Measurements from ENCODE around the gene ZCWPW1. TPM values are rescaled to one million over a fixed set of nuclear protein-coding genes. Genes with fewer than 3 reads are reported as not detected.
"Not testable (repeated sequence)": the region's sequence is repeated elsewhere in the genome, so short reads cannot be mapped to it uniquely, and the experiment has no call there.

The ZCWPW1 gene
- total and polyA plus RNA-seq, 2 of the 13 experiments (the other 11 are each of a cell fraction or from before 2014, with no cell fraction given) = 2.4 to 2.5 TPM

GRCh38 chr7:100447363-100447762, 18.9 kb upstream of the ZCWPW1 start:
- H3K27ac ChIP-seq (ENCODE audit: extremely low read length, insufficient read depth, low read length); H3K4me2 ChIP-seq (ENCODE audit: low read depth, low read length); DNase-seq (ENCODE audit: low spot score); H3K36me3 ChIP-seq (replicated peaks in 1 of 2; ENCODE audit: control insufficient read depth in 1 of 2, insufficient read depth in 2 of 2, low read length in 2 of 2); FAIRE-seq; H3K9me3 ChIP-seq (ENCODE audit: low read length); in situ Hi-C loops (cut with HindIII; ENCODE audit: extremely low pct_ligation_motif_present, low pct_unique_long_range_greater_than_20kb); CTCF ChIA-PET (ENCODE audit: low intra/inter-chr PET ratio, low total read pairs); H3K27me3 ChIP-seq (ENCODE audit: control insufficient read depth in 1 of 2, insufficient read depth in 2 of 2, low read length in 2 of 2); intact Hi-C loops (cut with micrococcal nuclease; ENCODE audit: unreplicated experiment); H3K9ac ChIP-seq (ENCODE audit: insufficient read depth, low read depth, low read length); H4K20me1 ChIP-seq (ENCODE audit: insufficient read depth, low read length); ATAC-seq; H2AFZ ChIP-seq (ENCODE audit: low read length); H3K4me3 ChIP-seq (replicated peaks in 1 of 3; ENCODE audit: insufficient read depth in 1 of 3, low read depth in 2 of 3, low read length in 3 of 3); BruUV-seq (replicated peaks); H3K79me2 ChIP-seq (ENCODE audit: insufficient read depth, low read length): not testable (repeated sequence)
- POLR2A ChIA-PET = interaction anchor here (5.5 to 6.6 kb wide), 2 partner anchors 13 to 18 kb away, joined by 72 to 199 read pairs; partner anchors contain the start of genes MEPCE, PPP1R35 and ZCWPW1
- TF ChIP-seq, protein P1, sequence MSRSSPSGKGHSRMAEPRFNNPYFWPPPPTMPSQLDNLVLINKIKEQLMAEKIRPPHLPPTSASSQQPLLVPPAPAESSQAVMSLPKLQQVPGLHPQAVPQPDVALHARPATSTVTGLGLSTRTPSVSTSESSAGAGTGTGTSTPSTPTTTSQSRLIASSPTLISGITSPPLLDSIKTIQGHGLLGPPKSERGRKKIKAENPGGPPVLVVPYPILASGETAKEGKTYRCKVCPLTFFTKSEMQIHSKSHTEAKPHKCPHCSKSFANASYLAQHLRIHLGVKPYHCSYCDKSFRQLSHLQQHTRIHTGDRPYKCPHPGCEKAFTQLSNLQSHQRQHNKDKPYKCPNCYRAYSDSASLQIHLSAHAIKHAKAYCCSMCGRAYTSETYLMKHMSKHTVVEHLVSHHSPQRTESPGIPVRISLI (CRISPR knock-in tag; IDR thresholded peaks at IDR 0.05; ENCODE audit: borderline replicate concordance) = peak; percentile 26; the same call in 1 of the 2 replicates
- WGBS (ENCODE audit: low lambda C conversion rate) = 95% methylated on average over 8 of the region's 8 CpGs
- H3K4me1 ChIP-seq (ENCODE audit: insufficient read depth, low read length) = peaks cover 56% of the 10 kb centered on the region

DNA sequence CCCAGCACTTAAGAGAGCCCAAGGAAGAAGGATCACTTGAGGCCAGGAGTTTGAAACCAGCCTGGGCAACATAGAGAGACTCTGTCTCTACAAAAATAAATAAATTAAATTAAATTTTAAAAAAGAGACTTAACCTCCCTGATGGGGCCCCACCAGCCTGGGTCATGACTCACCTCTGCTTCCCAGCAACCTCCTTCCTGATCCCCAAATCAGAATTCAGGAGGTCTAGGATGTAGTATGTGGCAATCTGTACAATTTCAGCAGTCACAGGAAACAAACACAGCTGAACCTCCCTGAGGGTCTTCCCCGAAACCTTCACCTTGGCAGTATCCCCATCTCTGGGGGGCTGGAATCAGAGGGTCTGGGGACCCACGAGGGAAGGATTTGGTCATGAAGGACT, 17.5 kb upstream of the ZCWPW1 start:
- H3K4me3 ChIP-seq (replicated peaks in 1 of 3; ENCODE audit: insufficient read depth in 1 of 3, low read depth in 2 of 3, low read length in 3 of 3) = no peak overlapping the region
- H3K27me3 ChIP-seq (ENCODE audit: control insufficient read depth in 1 of 2, insufficient read depth in 2 of 2, low read length in 2 of 2) = no peaks in the 10 kb centered on the region
- no peak overlapping the region for H2AFZ ChIP-seq (ENCODE audit: low read length)
- H3K36me3 ChIP-seq (replicated peaks in 1 of 2; ENCODE audit: control insufficient read depth in 1 of 2, insufficient read depth in 2 of 2, low read length in 2 of 2) = no peaks in the 10 kb centered on the region
- DNase-seq (ENCODE audit: low spot score) (no peak), FAIRE-seq (no peak), ATAC-seq (no peak)
- ChIA-PET POLR2A (interaction anchor here (0.7 to 6.6 kb wide), 5 partner anchors 12 to 317 kb away, joined by 3 to 199 read pairs (median 3); partner anchors contain the start of genes FBXO24, LRCH4, MEPCE and PPP1R35), CTCF (ENCODE audit: low intra/inter-chr PET ratio, low total read pairs) (no interaction called here)
- in situ Hi-C loops (cut with HindIII; ENCODE audit: extremely low pct_ligation_motif_present, low pct_unique_long_range_greater_than_20kb) = no loop called here
- H3K27ac ChIP-seq (ENCODE audit: extremely low read length, insufficient read depth, low read length) = peak overlapping the region; percentile 3
- TF ChIP-seq, protein P2, sequence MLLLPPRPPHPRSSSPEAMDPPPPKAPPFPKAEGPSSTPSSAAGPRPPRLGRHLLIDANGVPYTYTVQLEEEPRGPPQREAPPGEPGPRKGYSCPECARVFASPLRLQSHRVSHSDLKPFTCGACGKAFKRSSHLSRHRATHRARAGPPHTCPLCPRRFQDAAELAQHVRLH (CRISPR knock-in tag; IDR thresholded peaks at IDR 0.05; ENCODE audit: borderline replicate concordance, low read depth) = no peak
- TF ChIP-seq HMGXB3 (CRISPR knock-in tag; IDR thresholded peaks at IDR 0.05; ENCODE audit: borderline replicate concordance) = no peak
- TF ChIP-seq PHF20 (CRISPR knock-in tag; IDR thresholded peaks at IDR 0.05) = no peak
- TF ChIP-seq FOSL2 (CRISPR knock-in tag; IDR thresholded peaks at IDR 0.05) = peak; percentile 58
- TF ChIP-seq CHCHD3 (CRISPR knock-in tag; IDR thresholded peaks at IDR 0.05) = no peak
- no peak for TF ChIP-seq HES4 (CRISPR knock-in tag; IDR thresholded peaks at IDR 0.05; ENCODE audit: borderline replicate concordance)
- peak; percentile 17; the same call in 1 of the 2 replicates for TF ChIP-seq CEBPB (IDR thresholded peaks at IDR 0.05; ENCODE audit: borderline replicate concordance, low read depth, low read length)
- no peak for TF ChIP-seq BORCS8-MEF2B (CRISPR knock-in tag; IDR thresholded peaks at IDR 0.05)
- no TSS peak for BruUV-seq (replicated peaks)
- H4K20me1 ChIP-seq (ENCODE audit: insufficient read depth, low read length) = no peaks in the 10 kb centered on the region
- H3K4me2 ChIP-seq (ENCODE audit: low read depth, low read length) = no peak overlapping the region
- H3K79me2 ChIP-seq (ENCODE audit: insufficient read depth, low read length) = no peaks in the 10 kb centered on the region
- 58% methylated on average over 2 of the region's 2 CpGs for WGBS (ENCODE audit: low lambda C conversion rate)
- no peaks in the 10 kb centered on the region for H3K9me3 ChIP-seq (ENCODE audit: low read length)
- no peak overlapping the region for H3K9ac ChIP-seq (ENCODE audit: insufficient read depth, low read depth, low read length)
- peaks cover 56% of the 10 kb centered on the region for H3K4me1 ChIP-seq (ENCODE audit: insufficient read depth, low read length)
- intact Hi-C loops (cut with micrococcal nuclease; ENCODE audit: unreplicated experiment) = no loop called here

Measured in HepG2 (cell line).